Hindlimb muscle (tissue), 1 donor: ENCODE measurements around the gene TMEM82. TPM values are rescaled to one million over a fixed set of nuclear protein-coding genes. Genes with fewer than 3 reads are reported as not detected.

Experiments
- DNase-seq: peaks from one replicate; pipeline ENCODE4 v3.0.0-alpha.2; 2013
- polyA plus RNA-seq: library from polyadenylated mRNA; unstranded; fragments of 120-200 nt; gene quantifications from one replicate; pipeline ENCODE4 v1.2.1, GENCODE V29; 2013; ENCODE audit not compliant: insufficient read length

TMEM82 gene
- polyA plus RNA-seq, 1 donor, result not detected

DNA sequence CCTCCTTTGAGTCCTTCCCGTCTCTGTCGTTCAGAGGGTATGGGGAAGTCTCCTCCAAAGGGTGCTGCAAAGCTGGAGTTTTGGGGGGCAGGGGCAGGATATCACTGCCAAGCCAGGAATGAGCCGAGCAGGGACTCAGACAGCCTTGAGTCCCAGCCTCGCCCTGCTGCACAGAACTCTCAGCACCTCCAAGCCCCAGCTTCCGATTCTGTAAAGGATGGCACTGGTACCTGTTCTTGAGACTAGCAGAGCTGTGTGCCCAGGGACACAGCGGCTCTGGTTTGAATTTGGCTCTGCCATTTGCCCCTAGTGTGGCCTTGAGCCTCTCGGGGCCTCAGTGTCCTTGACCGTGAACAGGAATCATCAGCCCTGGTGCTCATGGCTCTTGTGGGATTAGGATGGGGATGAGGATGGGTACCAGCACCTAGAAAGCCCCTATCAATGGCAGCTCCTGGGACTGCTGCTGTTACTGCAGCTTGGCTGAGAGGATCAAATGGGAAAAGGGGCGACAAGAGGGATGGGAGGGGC lies 14.8 kb downstream of the TMEM82 start:
- DNase-seq, result no peak

DNA sequence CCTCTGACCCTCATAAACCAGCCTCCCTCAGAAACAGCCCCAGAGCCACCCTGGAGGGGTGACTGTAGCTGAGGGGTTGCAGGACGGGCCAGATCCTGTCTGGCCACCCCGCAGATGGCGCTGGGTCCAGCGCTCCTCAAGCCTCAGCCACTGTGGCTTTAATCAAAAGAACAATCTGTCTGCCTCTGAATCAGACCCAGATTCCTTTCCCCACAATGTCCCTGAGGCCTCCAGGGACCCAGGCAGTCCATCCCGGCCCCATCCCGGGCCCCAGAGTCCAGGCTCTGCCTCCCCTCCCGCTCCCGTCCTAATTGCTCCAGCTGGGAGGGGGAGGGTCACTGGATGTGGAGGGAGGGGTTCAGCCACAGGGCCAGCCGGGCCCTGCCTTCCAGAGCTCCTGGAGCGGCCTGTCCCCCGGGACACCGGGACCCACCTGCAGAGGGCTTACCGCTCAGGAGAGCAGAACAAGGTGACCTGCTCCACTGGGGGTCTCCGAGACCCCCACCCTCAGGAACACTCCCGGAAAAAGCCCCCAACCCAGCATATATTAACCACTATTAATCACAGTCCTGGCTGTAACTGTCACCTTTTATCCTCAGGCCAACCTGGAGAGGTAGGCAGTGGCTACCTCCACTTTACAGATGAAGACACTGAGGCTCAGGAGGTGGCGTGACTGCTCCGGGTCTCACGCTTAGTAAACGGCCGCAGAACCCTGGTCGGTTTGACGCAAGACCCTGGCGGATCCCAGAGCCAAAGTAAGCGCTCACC lies 15.5 kb downstream of the TMEM82 start:
- DNase-seq, result no peak

- DNase-seq, result no peak
Measured at GRCh38 chr1:15758343-15758931, 16.1 kb downstream of the TMEM82 start, which contains the start of gene FBLIM1. FBLIM1 (plus strand) TSS chr1:15758795; CDS start chr1:15764984, 6,189 bp downstream.

DNA sequence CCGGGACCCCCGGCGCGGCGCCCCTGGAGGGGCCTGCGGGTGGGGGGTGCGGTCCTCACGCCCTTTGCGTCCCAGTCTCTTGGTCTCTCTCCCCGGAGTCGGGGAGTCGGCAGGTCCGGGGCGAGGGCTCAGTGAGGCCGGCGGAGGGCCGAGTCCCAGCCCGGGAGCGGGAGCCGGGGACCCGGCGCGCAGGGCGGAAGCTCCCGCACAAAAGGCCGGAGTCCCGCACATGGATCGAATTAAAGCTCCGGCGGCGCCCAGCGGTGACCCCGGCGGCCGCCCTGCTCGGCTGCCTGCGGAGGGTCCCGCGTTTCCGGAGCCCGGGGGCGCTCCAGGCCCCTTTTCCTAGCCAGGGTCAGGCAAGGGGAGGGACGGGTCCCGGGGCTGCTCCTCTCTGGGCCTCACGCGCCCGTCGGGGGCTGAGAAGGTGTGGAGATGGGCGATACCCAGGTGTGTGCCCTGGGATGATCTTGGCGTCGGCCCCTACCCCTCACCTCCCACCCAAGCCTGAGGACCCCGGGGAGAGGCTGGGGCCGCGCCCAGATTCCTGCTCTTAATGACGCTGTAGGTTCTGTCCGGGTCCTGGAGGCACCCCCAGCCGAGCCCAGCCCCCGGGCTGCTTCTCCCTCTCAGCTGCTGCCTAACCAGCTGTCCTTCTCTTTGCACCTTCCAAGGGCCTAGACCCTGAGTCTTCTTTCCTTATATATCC lies 16.8 kb downstream of the TMEM82 start:
- no peak for DNase-seq

GRCh38 chr1:15760520-15761211 lies 18.4 kb downstream of the TMEM82 start:
- DNase-seq, result no peak

DNA sequence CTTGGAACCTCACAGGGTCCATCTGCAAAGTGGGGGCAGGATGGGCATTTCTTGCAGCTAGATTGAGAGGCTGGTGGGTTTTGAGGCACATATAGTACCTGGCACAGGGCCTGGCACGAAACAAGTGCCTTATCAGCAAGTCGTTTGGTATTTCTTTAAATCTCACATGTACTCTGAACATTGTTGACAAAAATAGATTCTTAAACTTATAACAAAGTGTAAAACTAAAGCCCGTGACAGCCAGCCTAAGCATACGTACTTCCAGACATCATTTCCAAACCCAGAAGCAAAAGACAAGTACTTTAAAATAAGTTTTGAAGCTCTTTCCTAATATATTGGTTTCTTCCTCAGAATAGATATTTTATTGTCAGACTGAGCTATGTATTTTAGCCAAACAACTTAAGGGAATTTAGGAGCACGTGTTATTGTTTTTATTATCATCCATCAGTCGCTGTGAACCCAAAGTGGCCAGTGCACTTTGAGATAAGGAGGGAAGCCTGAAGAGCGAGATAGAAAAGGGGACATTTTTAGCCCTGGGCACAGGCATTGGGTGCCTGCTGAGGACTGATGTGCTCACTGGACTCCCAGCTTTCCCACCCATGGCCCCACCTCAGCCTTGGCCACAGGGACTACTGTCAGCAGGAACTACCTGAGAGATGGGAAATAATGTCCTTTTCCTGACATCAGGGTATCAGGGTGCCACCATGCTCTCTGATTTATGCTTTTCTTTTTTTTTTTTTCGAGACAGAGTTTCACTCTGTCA lies 19.2 kb downstream of the TMEM82 start:
- DNase-seq, result no peak

GRCh38 chr1:15762546-15762945 lies 20.2 kb downstream of the TMEM82 start:
- no peak for DNase-seq

- DNase-seq, result no peak
Measured at GRCh38 chr1:15764269-15764764, 22.0 kb downstream of the TMEM82 start.

GRCh38 chr1:15764890-15765289 lies 22.6 kb downstream of the TMEM82 start:
- DNase-seq, result no peak

- DNase-seq, result no peak
Measured at GRCh38 chr1:15765495-15766194, 23.3 kb downstream of the TMEM82 start.

- no peak for DNase-seq
Measured at GRCh38 chr1:15767941-15768340, 25.6 kb downstream of the TMEM82 start.

- DNase-seq, result no peak
Measured at GRCh38 chr1:15768388-15768787, 26.1 kb downstream of the TMEM82 start.

DNA sequence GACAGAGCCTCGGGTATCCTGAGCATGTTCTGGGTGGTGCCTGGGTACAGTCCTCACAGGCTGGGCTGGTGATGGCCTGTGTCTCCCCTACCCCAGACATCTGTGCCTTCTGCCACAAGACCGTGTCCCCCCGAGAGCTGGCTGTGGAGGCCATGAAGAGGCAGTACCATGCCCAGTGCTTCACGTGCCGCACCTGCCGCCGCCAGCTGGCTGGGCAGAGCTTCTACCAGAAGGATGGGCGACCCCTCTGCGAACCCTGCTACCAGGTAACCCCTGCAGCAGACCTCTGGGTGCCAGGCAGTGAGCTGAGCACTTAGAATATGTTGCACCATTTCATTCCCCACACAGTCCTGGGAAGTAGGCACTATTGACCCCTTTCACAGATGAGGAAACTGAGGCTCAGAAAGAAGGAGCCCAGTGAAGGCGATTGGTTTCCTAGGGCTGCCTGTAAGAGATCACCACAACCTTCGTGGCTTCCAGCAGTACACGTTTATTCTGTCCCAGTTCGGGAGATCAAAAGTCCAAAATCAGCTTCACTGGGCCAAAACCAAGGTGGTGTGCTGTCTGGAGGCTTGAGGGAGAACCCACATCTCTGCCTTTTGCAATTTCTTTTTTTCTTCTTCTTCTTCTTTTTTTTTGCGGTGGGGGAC lies 28.1 kb downstream of the TMEM82 start:
- no peak for DNase-seq

GRCh38 chr1:15771836-15772515 lies 29.7 kb downstream of the TMEM82 start:
- no peak for DNase-seq

- no peak for DNase-seq
Measured at GRCh38 chr1:15775706-15776105, 33.4 kb downstream of the TMEM82 start.

GRCh38 chr1:15777909-15778707 lies 35.8 kb downstream of the TMEM82 start:
- DNase-seq, result no peak

DNA sequence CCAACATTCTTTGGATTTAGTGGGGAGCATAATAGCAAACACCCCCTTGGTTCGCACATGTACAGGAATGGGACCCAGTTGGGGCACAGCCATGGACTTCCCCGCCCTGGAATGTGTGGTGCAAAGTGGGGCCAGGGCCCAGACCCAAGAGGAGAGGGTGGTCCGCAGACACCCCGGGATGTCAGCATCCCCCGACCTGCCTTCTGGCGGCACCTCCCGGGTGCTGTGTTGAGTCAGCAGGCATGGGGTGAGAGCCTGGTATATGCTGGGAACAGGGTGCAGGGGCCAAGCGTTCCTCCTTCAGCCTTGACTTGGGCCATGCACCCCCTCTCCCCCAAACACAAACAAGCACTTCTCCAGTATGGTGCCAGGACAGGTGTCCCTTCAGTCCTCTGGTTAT lies 43.4 kb downstream of the TMEM82 start:
- DNase-seq, result no peak

DNA sequence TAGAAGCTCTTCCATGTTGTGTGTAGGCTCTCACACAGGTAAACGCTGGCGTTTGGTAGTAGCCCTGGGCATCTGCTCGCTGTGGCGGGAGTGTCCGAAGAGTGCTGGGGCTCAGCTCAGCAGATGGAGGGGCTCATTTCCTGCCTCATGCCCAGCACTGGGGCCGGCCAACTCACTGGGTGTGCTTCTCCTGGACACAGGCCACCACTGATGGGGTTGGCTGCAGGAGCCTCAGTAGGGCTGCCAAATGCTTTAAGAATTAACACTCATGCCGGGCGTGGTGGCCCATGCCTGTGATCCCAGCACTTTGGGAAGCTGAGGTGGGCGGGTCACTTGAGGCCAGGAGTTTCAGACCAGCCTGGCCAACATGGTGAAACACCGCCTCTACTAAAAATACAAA lies 44.3 kb downstream of the TMEM82 start:
- no peak for DNase-seq
